ENCODE measurements around the gene TMEM164.

- TF ChIP-seq EZH2 (IDR thresholded peaks at IDR 0.05; ENCODE audit: low read depth, unreplicated experiment) (no peak), CTCF (conservative IDR thresholded peaks at IDR 0.05; ENCODE audit: low read depth in 2 of 2) (no peak), EZH2phosphoT487 (IDR thresholded peaks at IDR 0.05; ENCODE audit: unreplicated experiment) (no peak), POLR2AphosphoS5 (IDR thresholded peaks at IDR 0.05; ENCODE audit: low read depth) (no peak), NANOG (IDR thresholded peaks at IDR 0.05; ENCODE audit: borderline replicate concordance) (no peak), JUNB (IDR thresholded peaks at IDR 0.05; ENCODE audit: unreplicated experiment) (no peak), ETS1 (IDR thresholded peaks at IDR 0.05) (no peak), CREB1 (CRISPR knock-in tag; IDR thresholded peaks at IDR 0.05; ENCODE audit: low read depth) (no peak), ZNF114 (CRISPR knock-in tag; IDR thresholded peaks at IDR 0.05) (no peak), ZNF331 (CRISPR knock-in tag; IDR thresholded peaks at IDR 0.05; ENCODE audit: low read depth) (no peak), STAT1 (IDR thresholded peaks at IDR 0.05; ENCODE audit: unreplicated experiment) (no peak)
- TF ChIP-seq, protein P1, sequence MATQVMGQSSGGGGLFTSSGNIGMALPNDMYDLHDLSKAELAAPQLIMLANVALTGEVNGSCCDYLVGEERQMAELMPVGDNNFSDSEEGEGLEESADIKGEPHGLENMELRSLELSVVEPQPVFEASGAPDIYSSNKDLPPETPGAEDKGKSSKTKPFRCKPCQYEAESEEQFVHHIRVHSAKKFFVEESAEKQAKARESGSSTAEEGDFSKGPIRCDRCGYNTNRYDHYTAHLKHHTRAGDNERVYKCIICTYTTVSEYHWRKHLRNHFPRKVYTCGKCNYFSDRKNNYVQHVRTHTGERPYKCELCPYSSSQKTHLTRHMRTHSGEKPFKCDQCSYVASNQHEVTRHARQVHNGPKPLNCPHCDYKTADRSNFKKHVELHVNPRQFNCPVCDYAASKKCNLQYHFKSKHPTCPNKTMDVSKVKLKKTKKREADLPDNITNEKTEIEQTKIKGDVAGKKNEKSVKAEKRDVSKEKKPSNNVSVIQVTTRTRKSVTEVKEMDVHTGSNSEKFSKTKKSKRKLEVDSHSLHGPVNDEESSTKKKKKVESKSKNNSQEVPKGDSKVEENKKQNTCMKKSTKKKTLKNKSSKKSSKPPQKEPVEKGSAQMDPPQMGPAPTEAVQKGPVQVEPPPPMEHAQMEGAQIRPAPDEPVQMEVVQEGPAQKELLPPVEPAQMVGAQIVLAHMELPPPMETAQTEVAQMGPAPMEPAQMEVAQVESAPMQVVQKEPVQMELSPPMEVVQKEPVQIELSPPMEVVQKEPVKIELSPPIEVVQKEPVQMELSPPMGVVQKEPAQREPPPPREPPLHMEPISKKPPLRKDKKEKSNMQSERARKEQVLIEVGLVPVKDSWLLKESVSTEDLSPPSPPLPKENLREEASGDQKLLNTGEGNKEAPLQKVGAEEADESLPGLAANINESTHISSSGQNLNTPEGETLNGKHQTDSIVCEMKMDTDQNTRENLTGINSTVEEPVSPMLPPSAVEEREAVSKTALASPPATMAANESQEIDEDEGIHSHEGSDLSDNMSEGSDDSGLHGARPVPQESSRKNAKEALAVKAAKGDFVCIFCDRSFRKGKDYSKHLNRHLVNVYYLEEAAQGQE (IDR thresholded peaks at IDR 0.05; ENCODE audit: unreplicated experiment): no peak
- TF ChIP-seq, protein P2, sequence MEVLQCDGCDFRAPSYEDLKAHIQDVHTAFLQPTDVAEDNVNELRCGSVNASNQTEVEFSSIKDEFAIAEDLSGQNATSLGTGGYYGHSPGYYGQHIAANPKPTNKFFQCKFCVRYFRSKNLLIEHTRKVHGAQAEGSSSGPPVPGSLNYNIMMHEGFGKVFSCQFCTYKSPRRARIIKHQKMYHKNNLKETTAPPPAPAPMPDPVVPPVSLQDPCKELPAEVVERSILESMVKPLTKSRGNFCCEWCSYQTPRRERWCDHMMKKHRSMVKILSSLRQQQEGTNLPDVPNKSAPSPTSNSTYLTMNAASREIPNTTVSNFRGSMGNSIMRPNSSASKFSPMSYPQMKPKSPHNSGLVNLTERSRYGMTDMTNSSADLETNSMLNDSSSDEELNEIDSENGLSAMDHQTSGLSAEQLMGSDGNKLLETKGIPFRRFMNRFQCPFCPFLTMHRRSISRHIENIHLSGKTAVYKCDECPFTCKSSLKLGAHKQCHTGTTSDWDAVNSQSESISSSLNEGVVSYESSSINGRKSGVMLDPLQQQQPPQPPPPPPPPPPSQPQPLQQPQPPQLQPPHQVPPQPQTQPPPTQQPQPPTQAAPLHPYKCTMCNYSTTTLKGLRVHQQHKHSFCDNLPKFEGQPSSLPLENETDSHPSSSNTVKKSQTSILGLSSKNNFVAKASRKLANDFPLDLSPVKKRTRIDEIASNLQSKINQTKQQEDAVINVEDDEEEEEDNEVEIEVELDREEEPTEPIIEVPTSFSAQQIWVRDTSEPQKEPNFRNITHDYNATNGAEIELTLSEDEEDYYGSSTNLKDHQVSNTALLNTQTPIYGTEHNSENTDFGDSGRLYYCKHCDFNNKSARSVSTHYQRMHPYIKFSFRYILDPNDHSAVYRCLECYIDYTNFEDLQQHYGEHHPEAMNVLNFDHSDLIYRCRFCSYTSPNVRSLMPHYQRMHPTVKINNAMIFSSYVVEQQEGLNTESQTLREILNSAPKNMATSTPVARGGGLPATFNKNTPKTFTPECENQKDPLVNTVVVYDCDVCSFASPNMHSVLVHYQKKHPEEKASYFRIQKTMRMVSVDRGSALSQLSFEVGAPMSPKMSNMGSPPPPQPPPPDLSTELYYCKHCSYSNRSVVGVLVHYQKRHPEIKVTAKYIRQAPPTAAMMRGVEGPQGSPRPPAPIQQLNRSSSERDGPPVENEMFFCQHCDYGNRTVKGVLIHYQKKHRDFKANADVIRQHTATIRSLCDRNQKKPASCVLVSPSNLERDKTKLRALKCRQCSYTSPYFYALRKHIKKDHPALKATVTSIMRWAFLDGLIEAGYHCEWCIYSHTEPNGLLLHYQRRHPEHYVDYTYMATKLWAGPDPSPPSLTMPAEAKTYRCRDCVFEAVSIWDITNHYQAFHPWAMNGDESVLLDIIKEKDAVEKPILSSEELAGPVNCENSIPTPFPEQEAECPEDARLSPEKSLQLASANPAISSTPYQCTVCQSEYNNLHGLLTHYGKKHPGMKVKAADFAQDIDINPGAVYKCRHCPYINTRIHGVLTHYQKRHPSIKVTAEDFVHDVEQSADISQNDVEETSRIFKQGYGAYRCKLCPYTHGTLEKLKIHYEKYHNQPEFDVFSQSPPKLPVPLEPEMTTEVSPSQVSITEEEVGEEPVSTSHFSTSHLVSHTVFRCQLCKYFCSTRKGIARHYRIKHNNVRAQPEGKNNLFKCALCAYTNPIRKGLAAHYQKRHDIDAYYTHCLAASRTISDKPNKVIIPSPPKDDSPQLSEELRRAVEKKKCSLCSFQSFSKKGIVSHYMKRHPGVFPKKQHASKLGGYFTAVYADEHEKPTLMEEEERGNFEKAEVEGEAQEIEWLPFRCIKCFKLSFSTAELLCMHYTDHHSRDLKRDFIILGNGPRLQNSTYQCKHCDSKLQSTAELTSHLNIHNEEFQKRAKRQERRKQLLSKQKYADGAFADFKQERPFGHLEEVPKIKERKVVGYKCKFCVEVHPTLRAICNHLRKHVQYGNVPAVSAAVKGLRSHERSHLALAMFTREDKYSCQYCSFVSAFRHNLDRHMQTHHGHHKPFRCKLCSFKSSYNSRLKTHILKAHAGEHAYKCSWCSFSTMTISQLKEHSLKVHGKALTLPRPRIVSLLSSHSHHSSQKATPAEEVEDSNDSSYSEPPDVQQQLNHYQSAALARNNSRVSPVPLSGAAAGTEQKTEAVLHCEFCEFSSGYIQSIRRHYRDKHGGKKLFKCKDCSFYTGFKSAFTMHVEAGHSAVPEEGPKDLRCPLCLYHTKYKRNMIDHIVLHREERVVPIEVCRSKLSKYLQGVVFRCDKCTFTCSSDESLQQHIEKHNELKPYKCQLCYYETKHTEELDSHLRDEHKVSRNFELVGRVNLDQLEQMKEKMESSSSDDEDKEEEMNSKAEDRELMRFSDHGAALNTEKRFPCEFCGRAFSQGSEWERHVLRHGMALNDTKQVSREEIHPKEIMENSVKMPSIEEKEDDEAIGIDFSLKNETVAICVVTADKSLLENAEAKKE (CRISPR knock-in tag; IDR thresholded peaks at IDR 0.05): no peak
These were observed 100.4 kb downstream of the TMEM164 start for GRCh38 chrX:110103344-110103743.
